ENCODE data around the gene PRMT1.

Gene PRMT1

GRCh38 chr19:49651029-49651819, 25.8 kb upstream of the PRMT1 start:
- DNase-seq (ENCODE audit: low read depth in 2 of 2, low spot score in 1 of 2): no peak

DNA sequence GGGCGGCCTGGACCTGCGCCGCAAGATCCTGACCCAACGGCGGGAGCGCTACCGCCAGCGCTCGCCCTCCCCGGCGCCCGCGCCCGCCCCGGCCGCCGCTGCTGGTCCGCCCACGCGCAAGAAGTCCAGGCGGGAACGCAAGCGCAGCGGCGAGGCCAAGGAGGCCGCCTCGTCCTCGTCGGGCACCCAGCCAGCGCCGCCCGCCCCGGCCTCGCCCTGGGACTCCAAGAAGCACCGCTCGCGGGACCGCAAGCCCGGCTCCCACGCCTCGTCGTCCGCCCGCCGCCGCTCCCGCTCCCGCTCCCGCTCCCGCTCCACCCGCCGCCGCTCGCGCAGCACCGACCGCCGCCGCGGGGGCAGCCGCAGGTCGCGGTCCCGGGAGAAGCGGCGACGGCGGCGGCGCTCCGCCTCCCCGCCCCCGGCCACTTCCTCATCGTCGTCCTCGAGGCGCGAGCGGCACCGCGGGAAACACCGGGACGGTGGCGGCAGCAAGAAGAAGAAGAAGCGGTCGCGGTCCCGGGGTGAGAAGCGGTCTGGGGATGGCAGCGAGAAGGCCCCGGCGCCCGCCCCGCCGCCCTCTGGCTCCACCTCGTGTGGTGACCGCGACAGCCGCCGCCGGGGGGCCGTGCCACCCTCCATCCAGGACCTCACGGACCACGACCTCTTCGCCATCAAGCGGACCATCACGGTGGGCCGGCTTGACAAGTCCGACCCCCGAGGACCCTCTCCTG, 25.1 kb upstream of the PRMT1 start:
- DNase-seq (ENCODE audit: low read depth in 2 of 2, low spot score in 1 of 2): no peak

- DNase-seq (ENCODE audit: low read depth in 2 of 2, low spot score in 1 of 2): no peak
These were observed 24.3 kb upstream of the PRMT1 start for GRCh38 chr19:49652551-49653465.

DNA sequence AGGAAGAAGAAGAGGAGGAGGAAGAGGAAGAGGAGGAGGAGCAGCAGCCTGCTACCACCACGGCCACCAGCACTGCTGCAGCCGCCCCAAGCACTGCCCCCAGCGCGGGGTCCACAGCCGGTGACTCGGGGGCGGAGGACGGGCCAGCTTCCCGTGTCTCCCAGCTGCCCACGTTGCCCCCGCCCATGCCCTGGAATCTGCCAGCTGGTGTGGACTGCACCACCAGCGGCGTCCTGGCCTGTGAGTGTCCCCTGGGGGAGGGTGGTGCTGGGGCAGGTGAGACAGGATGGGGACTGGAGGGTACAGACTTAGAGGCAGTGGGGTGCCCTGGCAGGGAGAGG, 23.6 kb upstream of the PRMT1 start:
- no peak for DNase-seq (ENCODE audit: low read depth in 2 of 2, low spot score in 1 of 2)

DNA sequence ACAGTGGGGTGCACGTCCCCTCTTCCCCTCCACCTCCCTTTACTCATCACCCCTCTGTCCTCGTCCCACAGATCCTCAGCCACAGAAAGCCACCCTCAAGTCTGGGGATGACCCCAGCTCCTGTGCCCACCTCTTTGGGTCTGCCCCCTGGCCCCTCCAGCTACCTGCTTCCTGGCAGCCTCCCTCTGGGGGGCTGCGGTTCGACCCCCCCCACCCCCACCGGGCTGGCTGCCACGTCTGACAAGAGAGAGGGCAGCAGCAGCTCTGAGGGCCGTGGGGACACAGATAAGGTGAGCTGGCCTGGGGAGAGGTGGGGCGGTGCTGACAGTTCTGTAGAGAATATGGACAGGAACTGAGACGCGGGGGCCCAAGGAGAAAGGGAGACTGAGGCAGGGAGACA, 22.5 kb upstream of the PRMT1 start:
- DNase-seq (ENCODE audit: low read depth in 2 of 2, low spot score in 1 of 2): no peak

- DNase-seq (ENCODE audit: low read depth in 2 of 2, low spot score in 1 of 2): no peak
These were observed 21.3 kb upstream of the PRMT1 start for GRCh38 chr19:49655570-49656455.

DNA sequence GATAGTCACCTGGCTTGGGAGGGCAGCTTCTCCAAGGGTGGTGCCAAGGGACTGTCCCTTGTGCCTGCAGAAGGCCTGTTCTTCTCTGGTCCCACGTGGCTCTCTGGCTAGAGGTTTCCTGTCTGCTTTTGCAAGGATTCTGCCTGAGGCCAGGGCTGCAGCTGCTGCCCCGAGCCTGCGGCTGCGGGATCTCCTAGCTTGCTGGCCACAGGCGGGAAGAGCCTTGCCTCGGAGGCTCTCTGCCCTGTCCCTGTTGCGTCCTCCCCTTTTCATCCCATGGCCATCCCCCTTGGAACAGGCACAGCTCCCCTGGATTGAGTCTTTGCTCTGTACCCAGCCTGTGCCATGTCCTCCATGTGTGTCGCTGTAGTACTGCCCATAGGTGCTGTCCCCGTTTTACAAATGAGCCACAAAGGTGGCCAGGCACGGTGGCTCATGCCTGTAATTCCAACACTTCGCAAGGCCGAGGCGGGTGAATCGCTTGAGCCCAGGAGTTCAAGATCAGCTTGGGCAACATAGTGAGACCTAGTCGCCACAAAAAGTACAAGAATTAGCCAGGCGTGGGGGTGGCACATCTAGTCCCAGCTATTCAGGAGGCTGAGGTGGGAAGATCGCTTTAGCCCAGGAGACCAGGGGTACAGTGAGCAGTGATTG, 20.5 kb upstream of the PRMT1 start:
- no peak for DNase-seq (ENCODE audit: low read depth in 2 of 2, low spot score in 1 of 2)

- no peak for DNase-seq (ENCODE audit: low read depth in 2 of 2, low spot score in 1 of 2)
These were observed 19.5 kb upstream of the PRMT1 start for GRCh38 chr19:49657493-49658138.

- DNase-seq (ENCODE audit: low read depth in 2 of 2, low spot score in 1 of 2): no peak
These were observed 18.9 kb upstream of the PRMT1 start for GRCh38 chr19:49658139-49658517.

DNA sequence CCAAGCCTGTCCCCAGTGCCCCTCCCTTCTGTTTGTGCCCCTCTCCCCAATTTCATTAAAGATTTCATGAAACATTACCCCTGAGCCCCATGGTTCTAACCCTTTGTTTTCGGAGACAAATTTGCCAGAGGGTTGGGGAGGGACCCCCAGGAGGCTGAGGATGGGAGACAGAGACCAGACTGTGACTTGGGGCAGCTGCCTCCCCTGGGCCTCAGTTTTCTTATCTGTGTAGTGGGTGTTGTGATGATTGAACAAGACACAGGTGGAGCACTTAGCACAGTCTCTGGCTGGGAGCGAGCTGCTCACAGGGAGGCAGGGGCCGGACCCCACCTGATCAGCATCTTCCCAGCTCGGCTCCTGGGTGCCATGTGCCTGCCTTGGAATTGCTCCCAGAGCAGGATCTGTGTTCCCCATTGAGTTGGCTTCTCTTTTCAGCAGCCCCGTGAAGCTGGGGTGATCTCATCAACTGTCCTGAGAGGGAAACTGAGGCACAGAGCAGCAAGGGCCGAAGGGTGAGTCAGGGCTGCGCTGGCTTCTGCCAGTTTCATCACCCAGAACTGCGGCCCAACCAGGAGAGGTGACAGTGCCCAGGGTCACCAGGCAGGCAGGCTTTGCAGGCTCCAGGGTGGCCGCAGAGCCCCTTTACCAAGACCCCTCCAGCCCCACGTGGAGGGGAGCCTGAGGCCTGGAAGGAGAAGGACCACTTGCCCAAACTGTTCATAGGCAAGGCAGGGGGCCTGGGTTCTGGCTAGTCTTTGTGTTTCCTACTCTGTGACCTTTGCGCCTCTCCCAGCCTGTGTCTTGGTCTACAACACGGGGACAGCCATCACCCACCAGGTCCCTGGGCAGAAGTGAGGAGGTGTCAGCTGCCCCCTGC, 18.3 kb upstream of the PRMT1 start:
- DNase-seq (ENCODE audit: low read depth in 2 of 2, low spot score in 1 of 2): no peak

DNA sequence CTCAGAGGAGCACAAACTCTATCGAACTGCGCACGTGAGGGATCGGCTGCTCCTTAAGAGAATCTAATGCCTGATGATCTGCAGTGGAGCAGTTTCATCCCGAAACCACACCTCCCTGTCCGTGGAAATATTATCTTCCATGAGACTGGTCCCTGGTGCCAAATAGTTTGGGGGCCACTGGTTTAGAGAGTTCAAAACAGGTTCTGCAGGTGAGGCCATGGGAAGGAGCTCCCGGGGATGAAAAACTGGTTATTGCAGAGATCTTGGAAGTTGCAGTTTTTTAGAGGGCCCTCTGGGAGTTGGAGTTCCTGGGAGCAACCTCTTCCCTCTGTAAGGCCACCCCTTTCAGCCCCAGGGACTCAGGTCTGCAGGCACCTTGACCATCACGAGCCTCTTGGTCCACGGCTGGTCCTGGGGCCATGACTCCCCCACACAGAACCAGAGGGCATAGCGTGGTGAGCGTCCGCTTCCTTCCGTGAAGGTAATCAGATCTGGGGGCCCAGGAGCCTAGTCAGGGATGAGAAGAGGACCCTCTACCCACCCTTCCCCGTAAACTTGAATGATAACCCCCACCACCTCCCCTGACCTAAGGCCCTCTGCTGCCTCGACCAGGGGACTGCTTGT, 16.6 kb upstream of the PRMT1 start:
- DNase-seq (ENCODE audit: low read depth in 2 of 2, low spot score in 1 of 2): no peak

- DNase-seq (ENCODE audit: low read depth in 2 of 2, low spot score in 1 of 2): no peak
These were observed 15.1 kb upstream of the PRMT1 start for GRCh38 chr19:49662011-49662410.

DNA sequence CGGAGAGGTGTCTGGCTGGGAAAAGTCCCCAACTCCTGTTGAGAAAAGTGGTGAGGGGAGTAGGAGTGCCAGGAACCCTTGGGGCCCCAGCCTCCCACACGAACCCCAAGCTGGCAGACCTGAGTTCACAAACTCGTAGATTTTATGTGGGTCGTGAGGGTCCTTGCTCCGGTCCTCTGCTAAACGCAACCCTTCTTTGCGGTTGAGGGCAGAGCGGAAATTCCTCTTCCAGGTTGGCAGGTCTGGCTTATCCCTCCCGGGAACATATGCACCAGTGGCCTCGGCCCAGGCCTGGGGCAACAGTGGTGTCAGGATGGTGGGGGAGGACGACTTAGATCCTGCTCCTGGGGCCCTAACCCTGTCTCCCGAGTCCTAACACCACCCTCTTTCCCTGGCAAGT, 13.8 kb upstream of the PRMT1 start:
- no peak for DNase-seq (ENCODE audit: low read depth in 2 of 2, low spot score in 1 of 2)

GRCh38 chr19:49664171-49665035, 12.7 kb upstream of the PRMT1 start:
- DNase-seq (ENCODE audit: low read depth in 2 of 2, low spot score in 1 of 2): peak; percentile 83 to 89

- no peak for DNase-seq (ENCODE audit: low read depth in 2 of 2, low spot score in 1 of 2)
These were observed 12.1 kb upstream of the PRMT1 start for GRCh38 chr19:49665036-49665350.

DNA sequence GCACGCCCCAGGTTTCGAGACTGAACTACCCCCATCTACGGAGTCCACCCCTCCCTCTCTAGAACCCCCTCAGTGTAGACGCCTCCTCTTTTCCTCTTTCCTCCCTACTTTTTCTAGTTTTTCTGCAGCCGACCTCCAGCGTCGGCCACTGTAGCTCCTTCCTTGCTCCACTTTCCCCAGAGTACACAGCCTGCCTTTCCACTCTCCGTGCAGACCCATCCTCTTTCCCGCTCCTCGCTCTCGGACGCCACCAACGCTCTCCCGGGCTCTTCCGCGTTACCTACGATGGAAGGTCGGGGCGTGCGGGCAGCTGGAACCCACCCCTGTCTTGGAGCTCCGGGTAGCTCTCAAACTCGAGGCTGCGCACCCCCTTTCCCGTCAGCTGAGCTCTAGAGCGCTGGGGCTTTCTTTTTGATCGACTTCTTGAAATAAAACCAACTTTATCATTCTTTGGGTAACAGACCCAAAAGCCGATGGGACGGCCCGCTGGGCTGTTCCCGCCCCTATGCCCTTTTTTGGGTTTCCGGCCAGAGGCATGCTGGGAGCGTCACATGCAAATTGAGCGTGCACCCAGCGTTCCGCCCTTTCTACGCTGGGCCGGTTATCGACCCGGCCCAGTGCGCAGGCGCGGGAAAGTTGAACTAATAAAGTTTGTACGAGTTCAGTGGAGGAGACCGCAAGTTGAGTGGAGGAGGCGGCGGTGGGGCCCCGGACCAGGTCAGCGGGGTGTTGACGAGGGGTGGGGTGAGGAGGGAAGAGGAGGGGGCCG, 11.5 kb upstream of the PRMT1 start, which contains the start of the genes BCL2L12 and IRF3:
TSS of gene BCL2L12 (plus strand) at position 583 of the 769 bp plus-strand sequence. CDS start 760 bp downstream, outside the sequence.
TSS of gene IRF3 (minus strand) at position 507 of the 769 bp plus-strand sequence. CDS start 1,019 bp downstream, outside the sequence.
- DNase-seq (ENCODE audit: low read depth in 2 of 2, low spot score in 1 of 2): peak; percentile 97 to 99

GRCh38 chr19:49666120-49666444, 11.0 kb upstream of the PRMT1 start:
- DNase-seq (ENCODE audit: low read depth in 2 of 2, low spot score in 1 of 2): no peak
